Urinary bladder (tissue), 4 donors: ENCODE results near the gene C2orf81. TPM values are rescaled to one million over a fixed set of nuclear protein-coding genes. Genes with fewer than 3 reads are reported as not detected.

Experiments used
- DNase-seq: peaks from one replicate; pipeline ENCODE4 v3.0.0-alpha.2; 2015; ENCODE audit errors: extremely low spot score
- H3K27ac ChIP-seq: one replicate; pipeline ENCODE4 v1.5.1; 2013; ENCODE audit warnings: low read depth, mild to moderate bottlenecking, moderate library complexity
- H3K36me3 ChIP-seq: one replicate; pipeline ENCODE4 v1.6.1; 2013; ENCODE audit warnings: mild to moderate bottlenecking, moderate library complexity; ENCODE audit not compliant: insufficient read depth
- H3K4me1 ChIP-seq: one replicate; pipeline ENCODE4 v1.6.1; 2013; ENCODE audit warnings: mild to moderate bottlenecking, moderate library complexity; ENCODE audit not compliant: insufficient read depth
- H3K4me3 ChIP-seq: one replicate; pipeline ENCODE4 v1.5.1; 2013; ENCODE audit warnings: low read depth, low read length
- WGBS: extraction: QIAGEN DNeasy Blood & Tissue Kit; methylation state at CpG from one replicate; pipeline ENCODE4 v1.1.7; 2013; 5-methylcytosine and 5-hydroxymethylcytosine counted together
- polyA plus RNA-seq: library from polyadenylated mRNA; stranded (reverse); fragments of 200-250 nt; gene quantifications from one replicate; pipeline ENCODE4 v1.2.3, GENCODE V29; 2013
- total RNA-seq: library from RNA; depleted of rRNA; stranded (reverse); fragments of >200 nt; gene quantifications from one replicate; pipeline ENCODE4 v1.2.3, GENCODE V29; 2014
- donor health status: healthy with polysubstance abuse.
- donor health status: healthy.

Gene C2orf81
- total and polyA plus RNA-seq, 2 donors, result 0.74 to 4.9 TPM

DNA sequence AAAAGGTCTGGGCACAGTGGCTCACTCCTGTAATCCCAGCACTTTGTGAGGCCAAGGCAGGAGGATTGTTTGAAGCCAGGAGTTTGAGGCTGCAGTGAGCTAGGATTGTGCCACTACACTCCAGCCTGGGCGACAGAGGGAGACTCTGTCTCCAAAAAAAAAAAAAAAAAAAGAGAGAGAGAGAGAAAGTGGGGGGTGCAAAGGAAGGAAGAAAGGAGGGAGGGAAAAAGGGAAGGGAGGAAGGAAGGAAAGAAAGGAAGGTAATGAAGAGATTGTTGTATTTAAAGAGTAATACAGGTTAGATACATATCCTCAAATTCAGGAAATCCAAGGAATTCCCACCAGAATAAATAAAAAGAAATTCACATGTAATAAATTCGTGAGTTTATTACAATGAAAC is 19.5 kb downstream of the C2orf81 start:
- Histone ChIP-seq H3K27ac (no peak overlapping the region), H3K4me3 (no peak overlapping the region), H3K4me1 (no peaks in the 10 kb centered on the region), H3K36me3 (no peaks in the 10 kb centered on the region)
- 70% methylated on average over 2 of the region's 2 CpGs for WGBS
- DNase-seq, result no peak

DNA sequence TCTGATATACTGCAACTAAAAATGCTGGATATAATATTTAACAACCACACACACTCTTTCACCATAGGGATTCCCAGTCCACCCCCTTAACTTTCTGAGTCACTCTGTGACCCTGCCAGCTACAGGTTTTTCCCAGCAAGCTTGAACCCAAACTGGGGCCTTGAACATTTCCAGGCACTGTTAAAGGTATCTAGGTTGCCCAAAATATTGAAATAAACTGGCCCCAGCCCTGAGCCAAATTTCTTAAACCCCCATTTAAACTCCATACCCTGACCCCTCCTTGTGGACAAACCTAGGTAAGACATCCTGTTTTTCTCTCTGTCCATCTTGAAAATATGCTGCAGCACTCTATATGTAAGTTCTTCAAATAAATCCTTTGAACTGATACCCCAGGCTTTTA is 21.6 kb downstream of the C2orf81 start:
- H3K4me3 ChIP-seq, result no peak overlapping the region
- H3K27ac ChIP-seq, result no peak overlapping the region
- no peaks in the 10 kb centered on the region for H3K36me3 ChIP-seq
- DNase-seq, result no peak
- H3K4me1 ChIP-seq, result no peaks in the 10 kb centered on the region

DNA sequence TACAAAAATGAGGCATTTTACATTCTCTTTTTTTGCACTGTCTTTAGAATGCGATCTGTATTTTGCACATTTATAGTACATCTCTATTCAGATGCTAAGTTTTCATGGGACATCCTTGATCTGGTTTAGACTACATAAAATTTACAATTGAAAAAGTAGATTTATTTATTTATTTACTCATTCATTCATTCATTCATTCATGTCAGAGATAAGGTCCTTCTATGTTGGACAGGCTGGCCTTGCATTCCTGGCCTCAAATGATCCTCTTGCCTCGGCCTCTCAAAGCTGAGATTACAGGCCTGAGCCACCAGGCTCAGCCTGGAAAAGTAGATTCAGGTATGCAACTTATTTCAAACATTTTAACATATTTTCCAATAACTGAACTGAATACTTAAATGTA is 25.3 kb downstream of the C2orf81 start:
- Histone ChIP-seq H3K36me3 (no peaks in the 10 kb centered on the region), H3K4me3 (no peak overlapping the region), H3K27ac (no peak overlapping the region), H3K4me1 (no peaks in the 10 kb centered on the region)
- 92% methylated on average over 2 of the region's 2 CpGs for WGBS
- no peak for DNase-seq

DNA sequence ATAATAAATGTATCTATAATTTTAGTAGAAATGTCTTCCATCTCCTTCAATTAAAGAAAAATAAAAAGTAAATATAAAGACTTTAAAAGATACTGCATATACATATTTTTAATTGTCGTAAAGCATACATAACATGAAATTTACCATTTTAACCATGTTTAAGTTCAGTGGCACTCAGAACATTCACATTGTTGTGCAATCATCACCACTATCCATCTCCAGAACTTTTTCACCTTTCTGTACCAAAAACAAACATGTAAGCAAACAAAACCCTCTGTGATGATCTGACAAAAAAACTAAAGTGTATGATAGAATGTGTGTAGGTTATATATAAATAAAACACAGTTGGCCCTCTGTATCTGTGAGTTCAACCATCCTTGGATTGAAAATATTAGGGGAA is 27.9 kb downstream of the C2orf81 start:
- Histone ChIP-seq H3K4me3 (no peak overlapping the region), H3K4me1 (no peaks in the 10 kb centered on the region), H3K36me3 (no peaks in the 10 kb centered on the region), H3K27ac (no peak overlapping the region)
- WGBS, result 90% methylated on average over 1 of the region's 1 CpG
- no peak for DNase-seq

GRCh38 chr2:74392449-74392743 is 29.0 kb downstream of the C2orf81 start:
- Histone ChIP-seq H3K4me3 (no peak overlapping the region), H3K27ac (no peak overlapping the region)
- WGBS, result 73% methylated on average over 13 of the region's 13 CpGs

DNA sequence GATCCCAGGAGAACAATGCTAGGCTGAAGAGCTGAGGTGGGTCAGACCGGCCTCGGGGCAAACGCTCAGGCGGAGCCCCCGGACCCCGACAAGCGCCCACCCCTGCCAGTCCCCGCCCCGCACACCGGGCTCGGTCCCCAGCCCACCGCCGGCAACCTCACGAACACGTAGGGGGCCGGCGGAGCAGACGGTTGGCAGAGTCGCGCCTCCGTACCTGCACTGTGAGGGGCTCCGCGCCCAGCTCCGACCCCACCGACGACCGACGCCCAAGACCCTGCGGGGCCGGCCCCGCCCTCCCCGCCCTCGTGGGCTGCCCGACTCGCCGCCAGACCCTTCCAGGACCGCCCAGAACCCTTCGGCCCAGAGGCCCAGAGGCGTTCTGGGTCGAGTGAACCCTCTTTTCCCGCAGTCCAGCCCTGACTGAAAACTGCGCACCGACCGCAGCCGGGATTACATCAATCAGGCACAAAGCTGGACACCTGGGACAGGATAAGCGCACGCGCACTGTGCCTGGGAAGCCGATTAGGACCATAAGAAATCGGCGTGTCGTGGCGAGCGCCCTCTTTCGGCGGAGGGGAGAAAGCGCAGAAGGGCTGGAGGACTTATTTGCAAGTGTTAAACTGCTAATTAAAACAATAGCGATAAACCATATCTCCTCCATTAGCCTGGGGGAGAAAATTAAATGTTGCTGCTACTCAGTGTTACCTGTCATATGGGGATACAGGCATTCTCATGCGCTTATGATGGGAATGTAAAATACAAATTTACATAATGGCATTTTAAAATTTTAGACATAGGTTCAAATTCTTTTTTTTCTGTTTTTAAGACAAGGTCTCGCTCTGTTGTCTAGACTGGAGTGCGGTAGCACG is 29.6 kb downstream of the C2orf81 start:
- DNase-seq, result peak; percentile 84
- no peaks in the 10 kb centered on the region for H3K4me1 ChIP-seq
- peak overlapping the region; percentile 87 for H3K4me3 ChIP-seq
- peak overlapping the region; percentile 71 for H3K27ac ChIP-seq
- under 1% methylated on average over 62 of the region's 62 CpGs for WGBS
- H3K36me3 ChIP-seq, result no peaks in the 10 kb centered on the region

More at GRCh38 chr2:74392449-74392743, 29.0 kb downstream of the C2orf81 start:
- DNase-seq, result no peak
- H3K4me1 ChIP-seq, result no peaks in the 10 kb centered on the region
- H3K36me3 ChIP-seq, result no peaks in the 10 kb centered on the region

- H3K27ac ChIP-seq, result no peak overlapping the region
- no peaks in the 10 kb centered on the region for H3K4me1 ChIP-seq
- no peak for DNase-seq
- WGBS, result under 1% methylated on average over 11 of the region's 11 CpGs
- no peaks in the 10 kb centered on the region for H3K36me3 ChIP-seq
- H3K4me3 ChIP-seq, result peak overlapping the region; percentile 87
These were observed 30.2 kb downstream of the C2orf81 start for GRCh38 chr2:74391209-74391579.

GRCh38 chr2:74390606-74391005 is 30.8 kb downstream of the C2orf81 start:
- no peak overlapping the region for H3K4me3 ChIP-seq
- no peaks in the 10 kb centered on the region for H3K36me3 ChIP-seq
- no peak overlapping the region for H3K27ac ChIP-seq
- WGBS, result 44% methylated on average over 5 of the region's 5 CpGs
- no peaks in the 10 kb centered on the region for H3K4me1 ChIP-seq
- DNase-seq, result no peak

DNA sequence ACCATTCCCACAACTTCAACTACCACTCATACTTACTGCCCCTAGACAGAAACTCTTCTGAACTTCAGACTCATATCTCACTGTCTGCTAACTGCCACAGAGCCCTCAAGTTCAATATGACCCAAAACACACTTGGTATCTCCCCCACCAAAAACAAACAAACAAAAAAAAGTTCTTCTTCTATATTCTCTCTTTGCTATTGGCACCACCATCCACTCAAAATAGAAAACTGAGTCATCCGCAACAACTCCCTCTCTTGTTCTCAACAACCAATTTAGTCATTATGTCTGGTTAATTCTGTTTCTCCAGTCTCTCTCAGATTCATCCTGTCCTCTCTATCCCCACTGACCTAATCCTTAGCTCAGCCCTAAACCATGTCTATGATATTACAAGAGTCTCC is 34.1 kb downstream of the C2orf81 start:
- Histone ChIP-seq H3K4me1 (no peaks in the 10 kb centered on the region), H3K27ac (no peak overlapping the region), H3K36me3 (no peaks in the 10 kb centered on the region), H3K4me3 (no peak overlapping the region)
- DNase-seq, result no peak
- 89% methylated on average over 1 of the region's 1 CpG for WGBS

DNA sequence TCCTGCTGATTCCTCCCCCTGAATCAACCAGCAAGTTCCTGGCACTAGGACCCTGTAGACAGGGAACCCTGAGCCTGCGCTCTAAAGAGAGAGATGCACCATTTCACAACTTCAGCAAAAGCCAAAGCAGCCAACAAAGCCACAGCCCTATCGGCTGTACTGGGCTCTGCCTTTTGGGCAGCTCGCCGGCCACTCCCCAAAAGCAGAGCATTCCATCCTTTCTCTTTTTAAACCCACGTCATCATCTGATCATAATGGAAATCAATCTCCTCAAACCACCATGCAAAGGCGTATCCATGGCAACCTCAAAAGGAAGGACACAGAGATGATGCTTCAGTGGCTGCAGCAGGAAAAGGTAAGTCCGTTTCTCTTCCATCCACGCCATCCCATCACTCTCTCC is 36.0 kb downstream of the C2orf81 start:
- Histone ChIP-seq H3K27ac (no peak overlapping the region), H3K36me3 (no peaks in the 10 kb centered on the region), H3K4me3 (no peak overlapping the region), H3K4me1 (no peaks in the 10 kb centered on the region)
- DNase-seq, result no peak
- WGBS, result 77% methylated on average over 8 of the region's 8 CpGs

DNA sequence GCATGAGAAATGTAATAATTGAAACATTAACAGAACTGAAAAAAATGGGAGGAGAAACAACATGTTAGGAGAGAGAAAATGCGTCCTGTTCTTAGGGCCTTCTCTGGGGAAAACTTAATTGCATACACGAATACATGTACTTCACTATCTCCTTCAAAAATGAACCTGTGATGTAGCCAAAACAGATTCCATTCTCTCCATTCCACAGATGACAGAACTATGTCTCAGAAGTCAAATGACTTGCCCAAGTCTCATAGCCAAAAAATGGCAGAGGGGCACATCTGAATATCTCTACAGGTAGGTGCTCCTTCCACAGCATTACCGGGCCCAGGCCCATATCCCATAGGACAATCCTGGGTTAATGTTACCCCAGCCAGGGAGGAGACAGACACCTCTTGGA is 37.4 kb downstream of the C2orf81 start:
- DNase-seq, result no peak
- 61% methylated on average over 3 of the region's 3 CpGs for WGBS
- no peak overlapping the region for H3K27ac ChIP-seq
- no peak overlapping the region for H3K4me3 ChIP-seq
- no peaks in the 10 kb centered on the region for H3K4me1 ChIP-seq
- H3K36me3 ChIP-seq, result no peaks in the 10 kb centered on the region

GRCh38 chr2:74383254-74383653 is 38.2 kb downstream of the C2orf81 start:
- H3K27ac ChIP-seq, result no peak overlapping the region

GRCh38 chr2:74381751-74382150 is 39.7 kb downstream of the C2orf81 start:
- no peak for DNase-seq
- Histone ChIP-seq H3K36me3 (peaks cover 2% of the 10 kb centered on the region), H3K4me3 (no peak overlapping the region), H3K4me1 (no peaks in the 10 kb centered on the region), H3K27ac (no peak overlapping the region)
- WGBS, result 84% methylated on average over 3 of the region's 3 CpGs

More at GRCh38 chr2:74383254-74383653, 38.2 kb downstream of the C2orf81 start:
- no peak overlapping the region for H3K4me3 ChIP-seq
- DNase-seq, result no peak
- no peaks in the 10 kb centered on the region for H3K4me1 ChIP-seq
- H3K36me3 ChIP-seq, result no peaks in the 10 kb centered on the region
- 19% methylated on average over 1 of the region's 1 CpG for WGBS

DNA sequence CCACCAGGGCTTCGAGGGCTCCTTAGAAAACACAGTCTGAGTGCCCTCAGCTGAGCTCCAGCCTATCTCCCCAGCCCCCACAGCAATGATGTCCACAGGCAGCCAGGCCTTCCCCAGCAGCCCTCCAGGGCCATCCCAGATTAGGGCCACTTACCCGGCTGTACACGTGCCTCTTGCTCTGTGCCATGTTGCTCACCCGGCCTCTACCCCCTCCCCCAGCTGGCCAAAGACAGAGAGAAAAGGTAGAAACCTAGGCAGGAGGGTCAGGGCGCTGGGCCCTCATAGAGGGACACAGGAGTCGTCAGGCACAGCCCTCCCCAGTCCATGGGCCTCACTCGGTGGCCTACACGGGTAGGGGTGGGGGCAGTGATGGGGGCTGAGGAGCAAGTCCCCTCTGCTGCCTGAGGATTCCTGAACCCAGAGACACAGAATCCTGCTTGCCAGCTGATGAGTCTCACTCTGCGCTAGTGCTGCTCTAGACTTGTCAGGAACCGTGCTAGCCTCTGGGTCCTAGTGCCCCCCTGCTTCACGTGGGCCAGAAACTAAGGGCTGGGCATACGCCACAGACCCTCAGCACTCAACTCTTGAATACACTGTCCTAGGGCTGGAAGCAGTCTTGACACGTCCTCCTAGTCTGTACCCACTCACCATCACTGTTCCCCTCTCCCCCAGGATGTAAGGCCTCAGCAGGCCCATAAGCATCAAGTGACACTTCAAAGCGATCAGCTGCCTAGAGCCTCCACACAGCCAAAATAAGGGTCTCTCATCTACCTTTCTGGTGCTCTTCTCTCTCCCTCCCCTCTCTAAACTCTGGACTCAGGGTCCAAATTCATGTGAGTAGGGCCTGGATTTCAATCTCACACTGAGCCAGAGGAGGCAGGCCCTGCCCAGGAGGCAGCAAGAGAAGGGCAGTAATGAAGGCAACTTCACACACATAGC is 41.3 kb downstream of the C2orf81 start, which contains the start of gene DCTN1:
Gene DCTN1 (minus strand): TSS at position 461 of the 939 bp plus-strand sequence. CDS start 274 bp downstream, at position 187.
- no peak for DNase-seq
- Histone ChIP-seq H3K27ac (no peak within 1 kb of the TSS), H3K4me1 (no peaks in the 10 kb centered on the region), H3K36me3 (peaks cover 2% of the 10 kb centered on the region), H3K4me3 (peak within 1 kb of the TSS; percentile 28)
- WGBS, result 18% methylated on average over 14 of the region's 14 CpGs
